K562 (cell line): Measurements from ENCODE around the gene NEK5. TPM values are rescaled to one million over a fixed set of nuclear protein-coding genes. Genes with fewer than 3 reads are reported as not detected.

Experiments
- ATF7 ChIP-seq: fragments of 450-650 bp; IDR thresholded peaks from 2 replicates; pipeline ENCODE4 v1.7.1; 2014; ENCODE audit warnings: mild to moderate bottlenecking, moderate library complexity
- ELF1 ChIP-seq: fragments of 200-800 bp; sonication (Bioruptor generic); IDR thresholded peaks from 2 replicates; pipeline ENCODE4 v1.6.1; 2016; ENCODE audit warnings: missing genetic modification characterization, missing compliant biosample characterization
- HIVEP1 ChIP-seq: fragments of 250-450 bp; sonication (Bioruptor Pico); IDR thresholded peaks from 2 replicates; pipeline ENCODE4 v1.4.0; 2020; ENCODE audit warnings: mild to moderate bottlenecking
- JUN ChIP-seq, 2 experiments: sonication (generic) in 1 of 2; formaldehyde crosslinking in 1 of 2; IDR thresholded peaks; 2 replicates each; pipeline versions ENCODE4 v1.6.1 to v1.8.0; 2012 to 2022; ENCODE audit warnings: borderline replicate concordance in 2 of 2, mild to moderate bottlenecking in 2 of 2, improper control_type of control experiment in 1 of 2, low read depth in 1 of 2, low read length in 1 of 2, missing genetic modification reagents in 1 of 2
- MAFG ChIP-seq: fragments of 450-650 bp; conservative IDR thresholded peaks from 2 replicates; pipeline ENCODE4 v1.6.1; 2016; ENCODE audit warnings: missing genetic modification characterization, missing compliant biosample characterization
- MBD1 ChIP-seq: fragments of 250-450 bp; sonication (Bioruptor Pico); IDR thresholded peaks from 2 replicates; pipeline ENCODE4 v1.8.0; 2022; ENCODE audit warnings: inconsistent platforms
- NKRF ChIP-seq: fragments of 450-650 bp; IDR thresholded peaks from 2 replicates; pipeline ENCODE4 v1.6.1; 2016; ENCODE audit warnings: borderline replicate concordance
- NR2F6 ChIP-seq: fragments of 450-650 bp; formaldehyde crosslinking; IDR thresholded peaks from 2 replicates; pipeline ENCODE4 v1.4.0; 2020; ENCODE audit warnings: mild to moderate bottlenecking
- POLR2B ChIP-seq: fragments of 450-650 bp; IDR thresholded peaks from 2 replicates; pipeline ENCODE4 v1.6.1; 2018; ENCODE audit warnings: low read depth; ENCODE audit not compliant: partially characterized antibody
- PYGO2 ChIP-seq: fragments of 450-650 bp; IDR thresholded peaks from 2 replicates; pipeline ENCODE4 v1.6.1; 2016; ENCODE audit warnings: mild to moderate bottlenecking, missing genetic modification characterization, moderate library complexity, missing compliant biosample characterization
- SUPT5H ChIP-seq: fragments of 450-650 bp; IDR thresholded peaks from 2 replicates; pipeline ENCODE4 v1.6.1; 2016
- VEZF1 ChIP-seq: fragments of 200-800 bp; sonication (Bioruptor generic); IDR thresholded peaks from 2 replicates; pipeline ENCODE4 v1.6.1; 2017; ENCODE audit warnings: missing genetic modification characterization, missing compliant biosample characterization
- ZNF143 ChIP-seq: sonication (generic); formaldehyde crosslinking; IDR thresholded peaks from 2 replicates; pipeline ENCODE4 v1.9.0; 2022; ENCODE audit warnings: mild to moderate bottlenecking, missing genetic modification reagents
- ZNF3 ChIP-seq: fragments of 250-450 bp; sonication (Bioruptor Pico); IDR thresholded peaks from 2 replicates; pipeline ENCODE4 v1.5.0; 2021; ENCODE audit warnings: mild to moderate bottlenecking, moderate library complexity
- ZNF507 ChIP-seq: conservative IDR thresholded peaks from 2 replicates; pipeline ENCODE4 v1.6.1; 2017; ENCODE audit warnings: missing genetic modification characterization, missing compliant biosample characterization
- ZNF518B ChIP-seq: fragments of 250-450 bp; sonication (Bioruptor Pico); IDR thresholded peaks from 2 replicates; pipeline ENCODE4 v1.5.0; 2021; ENCODE audit warnings: mild to moderate bottlenecking, moderate library complexity
- ZNF57 ChIP-seq: fragments of 450-650 bp; formaldehyde crosslinking; IDR thresholded peaks from 2 replicates; pipeline ENCODE4 v1.4.0; 2020; ENCODE audit warnings: mild to moderate bottlenecking, moderate library complexity
- ZNF584 ChIP-seq: fragments of 200-800 bp; sonication (Bioruptor generic); IDR thresholded peaks from 2 replicates; pipeline ENCODE4 v1.6.1; 2016; ENCODE audit warnings: low read depth, mild to moderate bottlenecking, missing genetic modification characterization, missing compliant biosample characterization
- ZNF764 ChIP-seq: fragments of 250-450 bp; sonication (Bioruptor Pico); IDR thresholded peaks from 2 replicates; pipeline ENCODE4 v1.4.0; 2020; ENCODE audit warnings: low read depth, mild to moderate bottlenecking, moderate library complexity
- polyA plus RNA-seq, 8 experiments: library from polyadenylated mRNA; depleted of rRNA in 4 of 8; stranded (reverse) in 5 of 8; unstranded in 3 of 8; fragments of >200 nt; fragmentation: Nextera tagmentation in 2 of 8; fragmentation: Illumina TruSeq in 1 of 8; extraction: Ambion mirVana in 2 of 8; extraction: Trizol in 1 of 8; gene quantifications; 2 replicates each; pipeline versions ENCODE4 v1.2.1 to v1.2.3, GENCODE V29; 2011 to 2014; ENCODE audit warnings: inconsistent platforms in 1 of 8, missing spikeins in 1 of 8
- total RNA-seq, 7 experiments: library from RNA; depleted of rRNA in 6 of 7; stranded (reverse); fragments of >200 nt in 6 of 7; fragmentation: Illumina TruSeq in 2 of 7; extraction: Trizol in 2 of 7; gene quantifications; 2 replicates each; pipeline versions ENCODE4 v1.2.1 to v1.2.3, GENCODE V29; 2011 to 2021; ENCODE audit warnings: low replicate concordance in 1 of 7

NEK5 gene
- total and polyA plus RNA-seq, 9 of the 15 experiments (the other 6 are each of a cell fraction or from before 2014, with no cell fraction given) = 0.09 to 0.44 (median 0.33) TPM

GRCh38 chr13:52011632-52012511, 117.0 kb downstream of the NEK5 start, which contains the start of gene ALG11 (continued):
- no peak for TF ChIP-seq ZNF518B
- no peak for TF ChIP-seq ZNF764 (CRISPR knock-in tag)
- TF ChIP-seq ZNF143 (CRISPR knock-in tag) = no peak
- TF ChIP-seq ZNF3 = no peak
- no peak for TF ChIP-seq MBD1 (CRISPR knock-in tag)
- no peak for TF ChIP-seq ZNF507 (tag)
- TF ChIP-seq ZNF57 (CRISPR knock-in tag) = no peak
- peak; percentile 31; the same call in 1 of the 2 replicates for TF ChIP-seq ATF7
- TF ChIP-seq ELF1 (tag) = no peak
- TF ChIP-seq HIVEP1 (CRISPR knock-in tag) = no peak
- no peak for TF ChIP-seq ZNF584 (CRISPR knock-in tag)
- TF ChIP-seq POLR2B = peak; percentile 61
- no peak for TF ChIP-seq JUN (IDR thresholded peaks at IDR 0.05; ENCODE audit: borderline replicate concordance, low read depth, low read length)
- TF ChIP-seq JUN (CRISPR knock-in tag; IDR thresholded peaks at IDR 0.05; ENCODE audit: borderline replicate concordance) = no peak
- TF ChIP-seq NR2F6 (CRISPR knock-in tag) = no peak
- TF ChIP-seq PYGO2 = no peak
- peak; percentile 73 for TF ChIP-seq VEZF1 (CRISPR knock-in tag)
- no peak for TF ChIP-seq MAFG (tag)
- TF ChIP-seq SUPT5H = peak; percentile 79
- TF ChIP-seq NKRF = 0 out of 2 replicates have a peak, but pooled peaks have one; percentile 46
